Measurements from ENCODE around the gene C12orf43.

Gene C12orf43

GRCh38 chr12:121059031-121059898, 43.0 kb upstream of the C12orf43 start:
- no peaks in the 10 kb centered on the region for H3K27me3 ChIP-seq (ENCODE audit: insufficient read depth, poor library complexity, severe bottlenecking)
- DNase-seq (ENCODE audit: low read depth in 1 of 2, low spot score in 1 of 2) = no peak
- H3K27ac ChIP-seq (replicated peaks) = no peak overlapping the region
- H3K4me3 ChIP-seq (replicated peaks; ENCODE audit: insufficient read depth, low read length) = no peak overlapping the region
- no peak for TF ChIP-seq CTCF (IDR thresholded peaks at IDR 0.05; ENCODE audit: insufficient read depth, low read length)

DNA sequence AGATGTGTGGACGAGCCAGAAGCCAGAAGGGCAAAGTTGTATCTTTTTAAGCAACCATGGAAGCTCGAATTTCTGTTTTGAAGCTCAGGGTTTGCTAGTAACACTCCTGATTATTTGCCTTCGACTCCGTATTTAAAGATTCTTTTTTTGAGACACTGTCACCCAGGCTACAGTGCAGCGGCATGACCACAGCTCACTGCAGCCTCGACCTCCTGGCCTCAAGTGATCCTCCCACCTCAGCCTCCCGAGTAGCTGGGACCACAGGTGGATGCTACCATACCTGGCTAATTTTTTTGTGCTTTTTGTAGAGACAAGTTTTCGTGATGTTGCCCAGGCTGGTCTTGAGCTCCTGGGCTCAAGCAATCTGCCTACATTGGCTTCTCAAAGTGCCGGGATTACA, 41.5 kb upstream of the C12orf43 start:
- no peak for DNase-seq (ENCODE audit: low read depth in 1 of 2, low spot score in 1 of 2)
- Histone ChIP-seq H3K4me3 (replicated peaks; ENCODE audit: insufficient read depth, low read length) (no peak overlapping the region), H3K27me3 (ENCODE audit: insufficient read depth, poor library complexity, severe bottlenecking) (no peaks in the 10 kb centered on the region), H3K27ac (replicated peaks) (no peak overlapping the region)
- TF ChIP-seq GABPA (IDR thresholded peaks at IDR 0.05; ENCODE audit: low read depth) (no peak), REST (IDR thresholded peaks at IDR 0.05; ENCODE audit: insufficient replicate concordance, low read depth) (no peak), SPI1 (IDR thresholded peaks at IDR 0.05; ENCODE audit: borderline replicate concordance, low read depth) (no peak), POLR2AphosphoS5 (IDR thresholded peaks at IDR 0.05; ENCODE audit: low read depth) (no peak), CTCF (IDR thresholded peaks at IDR 0.05; ENCODE audit: insufficient read depth, low read length) (no peak)

DNA sequence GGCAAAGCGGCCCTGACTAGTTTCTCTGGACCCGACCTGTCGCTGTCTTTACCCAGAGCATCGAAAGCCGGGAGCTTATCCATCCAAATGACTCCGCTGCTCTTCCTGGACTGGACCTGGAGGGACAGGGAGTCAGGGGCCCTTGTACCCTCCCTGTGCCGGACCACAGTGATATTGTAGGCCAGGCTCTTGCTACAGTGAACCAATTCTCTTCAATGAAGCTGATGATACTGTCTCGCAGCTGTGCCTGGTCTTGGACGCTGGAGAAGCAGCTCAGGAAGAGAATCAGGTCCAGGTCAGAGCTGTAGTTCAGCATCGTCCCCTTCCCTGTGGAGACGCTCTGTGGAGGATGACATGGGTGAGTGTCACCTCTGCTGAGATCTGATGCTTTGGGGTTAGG, 37.4 kb upstream of the C12orf43 start:
- Histone ChIP-seq H3K4me3 (replicated peaks; ENCODE audit: insufficient read depth, low read length) (no peak overlapping the region), H3K27me3 (ENCODE audit: insufficient read depth, poor library complexity, severe bottlenecking) (no peaks in the 10 kb centered on the region), H3K27ac (replicated peaks) (no peak overlapping the region)
- TF ChIP-seq POLR2AphosphoS5 (IDR thresholded peaks at IDR 0.05; ENCODE audit: low read depth) (no peak), SPI1 (IDR thresholded peaks at IDR 0.05; ENCODE audit: borderline replicate concordance, low read depth) (no peak), GABPA (IDR thresholded peaks at IDR 0.05; ENCODE audit: low read depth) (no peak), CTCF (IDR thresholded peaks at IDR 0.05; ENCODE audit: insufficient read depth, low read length) (no peak), REST (IDR thresholded peaks at IDR 0.05; ENCODE audit: insufficient replicate concordance, low read depth) (no peak)
- no peak for DNase-seq (ENCODE audit: low read depth in 1 of 2, low spot score in 1 of 2)

GRCh38 chr12:121050725-121051124, 34.4 kb upstream of the C12orf43 start:
- DNase-seq (ENCODE audit: low read depth in 1 of 2, low spot score in 1 of 2) = no peak
- TF ChIP-seq SPI1 (IDR thresholded peaks at IDR 0.05; ENCODE audit: borderline replicate concordance, low read depth) (no peak), POLR2AphosphoS5 (IDR thresholded peaks at IDR 0.05; ENCODE audit: low read depth) (no peak), CTCF (IDR thresholded peaks at IDR 0.05; ENCODE audit: insufficient read depth, low read length) (no peak), GABPA (IDR thresholded peaks at IDR 0.05; ENCODE audit: low read depth) (no peak), REST (IDR thresholded peaks at IDR 0.05; ENCODE audit: insufficient replicate concordance, low read depth) (no peak)

More at GRCh38 chr12:121050725-121051124, 34.4 kb upstream of the C12orf43 start:
- no peak overlapping the region for H3K4me3 ChIP-seq (replicated peaks; ENCODE audit: insufficient read depth, low read length)
- no peaks in the 10 kb centered on the region for H3K27me3 ChIP-seq (ENCODE audit: insufficient read depth, poor library complexity, severe bottlenecking)
- H3K27ac ChIP-seq (replicated peaks) = no peak overlapping the region

All from HL-60 (cell line).